Stimulated activated CD4-positive, alpha-beta T cell treated with anti-CD3 and anti-CD28 coated beads, Interleukin-1b, Interleukin-23, amount 100 ng/mL, for 48 hours (primary cell): ENCODE data around the gene AFAP1L2.

ENCODE experiments used
- DNase-seq: peaks from one replicate; pipeline ENCODE4 v3.0.0-alpha.2; 2020

AFAP1L2 gene

GRCh38 chr10:114408112-114408967 lies 4.0 kb upstream of the AFAP1L2 start:
- DNase-seq = no peak

GRCh38 chr10:114406455-114406854 lies 2.2 kb upstream of the AFAP1L2 start:
- no peak for DNase-seq

GRCh38 chr10:114405011-114405350 lies 679 bp upstream of the AFAP1L2 start:
- DNase-seq = no peak

GRCh38 chr10:114403541-114404161 lies 651 bp downstream of the AFAP1L2 start:
- DNase-seq = no peak

GRCh38 chr10:114402871-114403540 lies 1.3 kb downstream of the AFAP1L2 start:
- DNase-seq = no peak

GRCh38 chr10:114402233-114402632 lies 2.1 kb downstream of the AFAP1L2 start:
- DNase-seq = no peak

GRCh38 chr10:114401195-114401791 lies 3.0 kb downstream of the AFAP1L2 start:
- no peak for DNase-seq

- no peak for DNase-seq
These were observed 4.2 kb downstream of the AFAP1L2 start for GRCh38 chr10:114400091-114400490.

GRCh38 chr10:114399576-114399975 lies 4.7 kb downstream of the AFAP1L2 start:
- no peak for DNase-seq

GRCh38 chr10:114398587-114399331 lies 5.5 kb downstream of the AFAP1L2 start:
- no peak for DNase-seq

GRCh38 chr10:114397651-114398145 lies 6.6 kb downstream of the AFAP1L2 start:
- DNase-seq = no peak

- DNase-seq = no peak
These were observed 7.8 kb downstream of the AFAP1L2 start for GRCh38 chr10:114396464-114396863.

GRCh38 chr10:114395366-114396022 lies 8.8 kb downstream of the AFAP1L2 start:
- no peak for DNase-seq

GRCh38 chr10:114394531-114394930 lies 9.8 kb downstream of the AFAP1L2 start:
- DNase-seq = no peak

- DNase-seq = no peak
These were observed 10.4 kb downstream of the AFAP1L2 start for GRCh38 chr10:114393886-114394285.

- DNase-seq = no peak
These were observed 10.8 kb downstream of the AFAP1L2 start for GRCh38 chr10:114393482-114393881.

- DNase-seq = no peak
These were observed 12.0 kb downstream of the AFAP1L2 start for GRCh38 chr10:114392112-114392835.

- DNase-seq = no peak
These were observed 12.7 kb downstream of the AFAP1L2 start for GRCh38 chr10:114391599-114391998.

GRCh38 chr10:114389426-114389825 lies 14.9 kb downstream of the AFAP1L2 start:
- no peak for DNase-seq

GRCh38 chr10:114388275-114388674 lies 16.0 kb downstream of the AFAP1L2 start:
- DNase-seq = no peak

- no peak for DNase-seq
These were observed 16.5 kb downstream of the AFAP1L2 start for GRCh38 chr10:114387784-114388183.
